Measurements from ENCODE around the gene ADCK2.
"Not testable (repeated sequence)": the region's sequence is repeated elsewhere in the genome, so short reads cannot be mapped to it uniquely, and the experiment has no call there.

ADCK2 gene

GRCh38 chr7:140702774-140703173 is 30.0 kb downstream of the ADCK2 start:
- ATAC-seq (ENCODE audit: low read depth) (no peak), DNase-seq (ENCODE audit: low spot score in 2 of 2) (no peak)
- H3K4me1 Mint-ChIP-seq = peaks cover 16% of the 10 kb centered on the region
- no peaks in the 10 kb centered on the region for H3K9me3 Mint-ChIP-seq
- H3K36me3 Mint-ChIP-seq = peaks cover 7% of the 10 kb centered on the region
- no peaks in the 10 kb centered on the region for H3K27me3 Mint-ChIP-seq
- no peak overlapping the region for H3K4me3 Mint-ChIP-seq
- no peak overlapping the region for H3K27ac Mint-ChIP-seq

DNA sequence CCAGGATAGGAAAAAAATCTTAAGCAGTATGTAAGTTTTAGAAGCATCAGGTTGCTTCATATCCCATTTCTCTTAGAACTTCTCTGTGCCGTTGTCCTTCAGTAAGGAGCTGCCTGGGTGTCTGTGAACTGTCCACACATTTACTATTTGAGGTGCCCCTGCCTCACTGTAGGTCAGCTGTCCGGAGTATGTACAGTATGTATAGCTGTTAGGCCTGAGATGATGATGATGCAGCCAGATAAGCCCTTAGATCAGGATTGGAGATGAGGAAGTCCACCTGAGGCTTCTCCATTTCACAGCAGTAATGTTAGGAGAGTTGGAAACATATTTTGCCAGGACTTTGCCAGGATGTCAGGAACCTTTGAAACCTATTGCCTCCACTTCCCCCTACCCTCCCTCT is 31.5 kb downstream of the ADCK2 start:
- H3K27me3 Mint-ChIP-seq = no peaks in the 10 kb centered on the region
- peaks cover 7% of the 10 kb centered on the region for H3K36me3 Mint-ChIP-seq
- no peak overlapping the region for H3K4me3 Mint-ChIP-seq
- peaks cover 7% of the 10 kb centered on the region for H3K4me1 Mint-ChIP-seq
- H3K9me3 Mint-ChIP-seq = no peaks in the 10 kb centered on the region
- ATAC-seq (ENCODE audit: low read depth) = no peak
- H3K27ac Mint-ChIP-seq = no peak overlapping the region
- no peak for DNase-seq (ENCODE audit: low spot score in 2 of 2)

- Mint-ChIP-seq H3K4me1 (peaks cover 2% of the 10 kb centered on the region), H3K27ac (no peak overlapping the region), H3K27me3 (no peaks in the 10 kb centered on the region), H3K36me3 (peaks cover 11% of the 10 kb centered on the region), H3K9me3 (no peaks in the 10 kb centered on the region), H3K4me3 (no peak overlapping the region)
- ATAC-seq (ENCODE audit: low read depth) (no peak), DNase-seq (ENCODE audit: low spot score in 2 of 2) (no peak)
Measured at GRCh38 chr7:140707132-140707531, 34.4 kb downstream of the ADCK2 start.

- not testable (repeated sequence) for H3K9me3 Mint-ChIP-seq; H3K4me1 Mint-ChIP-seq; H3K4me3 Mint-ChIP-seq; H3K27ac Mint-ChIP-seq; H3K27me3 Mint-ChIP-seq; ATAC-seq (ENCODE audit: low read depth); DNase-seq (ENCODE audit: low spot score in 2 of 2)
- H3K36me3 Mint-ChIP-seq = peaks cover 18% of the 10 kb centered on the region
Measured at GRCh38 chr7:140708764-140709163, 36.0 kb downstream of the ADCK2 start.

DNA sequence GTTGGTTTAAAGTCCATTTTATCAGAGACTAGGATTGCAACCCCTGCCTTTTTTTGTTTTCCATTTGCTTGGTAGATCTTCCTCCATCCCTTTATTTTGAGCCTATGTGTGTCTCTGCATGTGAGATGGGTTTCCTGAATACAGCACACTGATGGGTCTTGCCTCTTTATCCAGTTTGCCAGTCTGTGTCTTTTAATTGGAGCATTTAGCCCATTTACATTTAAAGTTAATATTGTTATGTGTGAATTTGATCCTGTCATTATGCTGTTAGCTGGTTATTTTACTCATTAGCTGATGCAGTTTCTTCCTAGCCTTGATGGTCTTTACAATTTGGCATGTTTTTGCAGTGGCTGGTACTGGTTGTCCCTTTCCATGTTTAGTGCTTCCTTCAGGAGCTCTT is 39.6 kb downstream of the ADCK2 start:
- DNase-seq (ENCODE audit: low spot score in 2 of 2); H3K27ac Mint-ChIP-seq; H3K27me3 Mint-ChIP-seq; H3K4me3 Mint-ChIP-seq; ATAC-seq (ENCODE audit: low read depth); H3K9me3 Mint-ChIP-seq; H3K4me1 Mint-ChIP-seq: not testable (repeated sequence)
- peaks cover 14% of the 10 kb centered on the region for H3K36me3 Mint-ChIP-seq

GRCh38 chr7:140714331-140715040 is 41.7 kb downstream of the ADCK2 start:
- Mint-ChIP-seq H3K9me3 (peaks cover 1% of the 10 kb centered on the region), H3K27ac (no peak overlapping the region), H3K4me3 (no peak overlapping the region), H3K27me3 (no peaks in the 10 kb centered on the region), H3K36me3 (peaks cover 14% of the 10 kb centered on the region), H3K4me1 (peaks cover 2% of the 10 kb centered on the region)
- DNase-seq (ENCODE audit: low spot score in 2 of 2) (no peak), ATAC-seq (ENCODE audit: low read depth) (no peak)

DNA sequence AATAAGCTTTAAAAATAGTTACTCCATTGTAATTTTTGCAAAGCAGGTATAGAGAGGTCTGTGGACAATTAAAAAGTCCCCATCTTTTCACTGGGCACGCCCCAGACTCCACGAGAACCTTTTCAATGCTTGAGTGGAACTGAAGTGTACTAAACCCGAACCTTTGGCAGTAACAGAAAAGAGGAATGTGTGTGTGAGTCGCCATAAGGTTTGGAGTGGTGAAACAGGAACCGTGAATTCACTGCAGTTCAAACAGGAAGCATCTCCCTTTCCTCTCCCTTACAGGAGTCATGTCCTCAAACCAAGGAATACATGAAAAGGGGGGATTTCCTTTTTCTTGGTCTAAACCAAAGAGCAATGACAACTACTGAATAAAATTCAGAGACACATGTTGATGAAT is 47.0 kb downstream of the ADCK2 start:
- no peak overlapping the region for H3K27ac Mint-ChIP-seq
- DNase-seq (ENCODE audit: low spot score in 2 of 2) = no peak
- ATAC-seq (ENCODE audit: low read depth) = no peak
- H3K9me3 Mint-ChIP-seq = no peaks in the 10 kb centered on the region
- H3K4me3 Mint-ChIP-seq = no peak overlapping the region
- peaks cover 2% of the 10 kb centered on the region for H3K36me3 Mint-ChIP-seq
- no peaks in the 10 kb centered on the region for H3K27me3 Mint-ChIP-seq
- peaks cover 5% of the 10 kb centered on the region for H3K4me1 Mint-ChIP-seq

DNA sequence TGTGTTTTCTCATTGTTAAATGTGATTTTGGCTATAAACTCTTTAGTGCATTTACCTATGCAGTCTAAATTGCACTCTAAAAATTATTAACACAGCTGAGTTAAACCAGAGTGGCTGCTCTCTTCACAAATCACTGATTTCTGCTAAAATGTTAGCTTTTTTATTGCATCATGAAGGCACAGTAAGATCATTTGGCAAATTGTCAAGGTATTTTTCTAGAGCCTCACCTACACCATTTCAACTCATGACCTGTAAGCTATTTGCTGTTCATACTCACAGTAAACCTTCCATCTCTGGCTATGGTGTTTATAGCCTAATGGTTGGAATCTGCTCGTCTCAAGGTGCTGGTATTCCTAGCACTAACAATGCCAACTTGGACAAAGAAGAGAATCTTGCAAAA is 49.5 kb downstream of the ADCK2 start:
- ATAC-seq (ENCODE audit: low read depth) (no peak), DNase-seq (ENCODE audit: low spot score in 2 of 2) (no peak)
- H3K27me3 Mint-ChIP-seq = no peaks in the 10 kb centered on the region
- H3K4me1 Mint-ChIP-seq = peaks cover 5% of the 10 kb centered on the region
- no peak overlapping the region for H3K27ac Mint-ChIP-seq
- H3K36me3 Mint-ChIP-seq = peaks cover 4% of the 10 kb centered on the region
- H3K9me3 Mint-ChIP-seq = no peaks in the 10 kb centered on the region
- no peak overlapping the region for H3K4me3 Mint-ChIP-seq

DNA sequence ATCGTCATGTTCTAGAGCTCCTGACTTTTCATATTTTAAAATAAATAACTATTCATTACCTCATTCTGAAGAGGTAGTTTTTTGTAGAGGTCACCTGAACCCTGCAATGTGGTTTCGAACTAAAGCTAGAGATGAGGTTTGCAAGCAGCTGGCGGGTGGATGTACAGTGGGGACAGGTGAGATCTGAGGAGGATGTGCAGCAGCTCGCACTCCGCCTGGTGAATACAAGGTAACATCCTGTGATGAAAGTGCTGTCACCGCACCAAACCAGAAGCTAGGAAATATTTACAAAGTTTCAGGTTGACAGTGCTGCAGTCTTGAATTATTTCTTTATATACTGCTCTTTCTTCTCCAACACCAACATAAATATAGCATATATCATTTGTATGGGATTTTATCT is 50.3 kb downstream of the ADCK2 start:
- peaks cover 5% of the 10 kb centered on the region for H3K4me1 Mint-ChIP-seq
- no peak overlapping the region for H3K27ac Mint-ChIP-seq
- ATAC-seq (ENCODE audit: low read depth) = no peak
- H3K4me3 Mint-ChIP-seq = no peak overlapping the region
- H3K9me3 Mint-ChIP-seq = no peaks in the 10 kb centered on the region
- peaks cover 4% of the 10 kb centered on the region for H3K36me3 Mint-ChIP-seq
- no peak for DNase-seq (ENCODE audit: low spot score in 2 of 2)
- no peaks in the 10 kb centered on the region for H3K27me3 Mint-ChIP-seq

GRCh38 chr7:140723574-140723973 is 50.8 kb downstream of the ADCK2 start:
- peaks cover 5% of the 10 kb centered on the region for H3K4me1 Mint-ChIP-seq
- H3K4me3 Mint-ChIP-seq = no peak overlapping the region
- H3K27ac Mint-ChIP-seq = no peak overlapping the region
- no peak for ATAC-seq (ENCODE audit: low read depth)
- no peak for DNase-seq (ENCODE audit: low spot score in 2 of 2)
- no peaks in the 10 kb centered on the region for H3K9me3 Mint-ChIP-seq
- H3K36me3 Mint-ChIP-seq = peaks cover 4% of the 10 kb centered on the region
- no peaks in the 10 kb centered on the region for H3K27me3 Mint-ChIP-seq

DNA sequence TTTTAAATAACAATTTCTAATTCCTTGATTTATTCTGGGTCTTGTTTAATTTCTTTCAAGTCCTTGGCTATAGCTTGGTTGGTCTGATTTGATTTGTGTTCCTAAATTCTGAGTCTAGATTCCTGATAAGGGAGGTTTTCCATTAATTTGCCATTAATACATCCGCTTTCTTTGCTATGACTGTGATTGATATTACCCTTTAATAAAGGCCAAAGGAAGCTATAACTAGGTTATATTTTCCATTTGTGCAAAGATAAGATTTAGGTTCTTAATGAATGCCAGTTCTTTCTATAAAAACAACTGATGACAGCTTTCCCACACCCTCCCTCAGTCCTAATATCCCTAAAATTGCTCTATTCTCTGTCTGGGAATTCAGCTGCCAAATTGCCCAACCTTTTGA is 52.0 kb downstream of the ADCK2 start:
- no peak overlapping the region for H3K27ac Mint-ChIP-seq
- H3K36me3 Mint-ChIP-seq = peaks cover 5% of the 10 kb centered on the region
- no peak overlapping the region for H3K4me3 Mint-ChIP-seq
- DNase-seq (ENCODE audit: low spot score in 2 of 2) = no peak
- H3K27me3 Mint-ChIP-seq = no peaks in the 10 kb centered on the region
- H3K4me1 Mint-ChIP-seq = peaks cover 5% of the 10 kb centered on the region
- H3K9me3 Mint-ChIP-seq = no peaks in the 10 kb centered on the region
- ATAC-seq (ENCODE audit: low read depth) = no peak

GRCh38 chr7:140726281-140726680 is 53.5 kb downstream of the ADCK2 start:
- ATAC-seq (ENCODE audit: low read depth) (no peak), DNase-seq (ENCODE audit: low spot score in 2 of 2) (no peak)
- Mint-ChIP-seq H3K9me3 (no peaks in the 10 kb centered on the region), H3K4me1 (no peaks in the 10 kb centered on the region), H3K27me3 (no peaks in the 10 kb centered on the region), H3K27ac (no peak overlapping the region), H3K4me3 (no peak overlapping the region), H3K36me3 (peaks cover 6% of the 10 kb centered on the region)

DNA sequence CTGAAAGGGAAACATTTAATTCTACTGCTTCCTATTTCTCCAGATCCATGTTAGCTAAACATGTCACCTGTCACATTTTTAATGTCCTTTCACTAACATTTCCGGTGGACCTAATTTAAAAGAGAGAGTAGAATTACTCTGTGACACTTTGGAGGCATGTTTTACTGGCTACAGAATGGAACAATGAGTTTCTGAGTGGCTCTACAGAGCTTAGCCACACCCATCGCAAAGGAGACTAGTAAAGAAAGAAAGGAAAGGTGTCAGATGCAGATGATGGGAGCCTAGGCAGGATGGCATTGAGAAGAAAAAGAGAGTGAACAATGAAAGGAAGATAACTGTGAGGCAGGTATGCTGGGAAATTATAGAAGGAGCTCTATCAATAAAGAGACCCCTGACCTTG is 59.7 kb downstream of the ADCK2 start:
- DNase-seq (ENCODE audit: low spot score in 2 of 2) (no peak), ATAC-seq (ENCODE audit: low read depth) (no peak)
- no peak overlapping the region for H3K4me3 Mint-ChIP-seq
- H3K27me3 Mint-ChIP-seq = no peaks in the 10 kb centered on the region
- no peaks in the 10 kb centered on the region for H3K4me1 Mint-ChIP-seq
- peaks cover 12% of the 10 kb centered on the region for H3K36me3 Mint-ChIP-seq
- H3K9me3 Mint-ChIP-seq = no peaks in the 10 kb centered on the region
- no peak overlapping the region for H3K27ac Mint-ChIP-seq

DNA sequence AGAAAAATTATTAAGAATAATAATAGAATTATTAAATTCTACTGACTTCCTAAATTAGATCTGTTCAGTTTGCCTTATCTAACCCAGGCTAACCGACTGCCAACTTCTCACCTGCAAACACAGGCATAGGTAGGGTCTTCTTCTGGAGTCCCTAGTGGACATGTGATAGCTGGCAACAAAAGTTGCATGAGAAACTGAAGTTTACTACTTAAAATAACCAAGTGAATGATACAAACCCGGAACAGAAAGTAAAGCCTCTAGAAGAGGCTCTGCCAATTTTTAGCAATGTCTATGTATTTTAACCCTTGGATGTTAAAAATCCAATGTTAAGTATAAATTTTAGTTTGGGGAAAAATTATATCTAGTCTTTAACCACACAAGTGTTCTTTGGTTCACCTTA is 61.4 kb downstream of the ADCK2 start:
- no peaks in the 10 kb centered on the region for H3K4me1 Mint-ChIP-seq
- no peak for DNase-seq (ENCODE audit: low spot score in 2 of 2)

DNA sequence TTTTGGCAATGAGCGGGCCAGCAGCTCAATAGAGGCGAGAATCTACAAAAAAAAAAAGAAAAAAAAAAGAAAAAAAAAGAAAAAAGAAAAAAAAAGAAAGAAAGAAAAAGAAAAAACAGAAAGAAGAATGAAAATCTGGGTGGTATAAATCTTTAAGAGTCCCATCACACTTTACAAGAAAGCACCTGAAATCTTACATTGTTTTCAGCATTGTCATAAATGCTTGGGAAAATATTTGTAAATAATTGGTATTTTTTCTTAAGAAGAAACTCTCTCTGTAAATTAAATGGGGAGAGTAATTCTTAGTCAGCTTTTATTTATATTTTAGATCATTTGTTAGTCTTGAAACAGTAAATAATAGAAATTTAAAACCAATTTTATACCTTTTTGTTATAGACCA is 62.0 kb downstream of the ADCK2 start:
- Mint-ChIP-seq H3K36me3 (peaks cover 14% of the 10 kb centered on the region), H3K27me3 (no peaks in the 10 kb centered on the region), H3K4me1 (no peaks in the 10 kb centered on the region), H3K9me3 (no peaks in the 10 kb centered on the region), H3K4me3 (no peak overlapping the region), H3K27ac (no peak overlapping the region)
- DNase-seq (ENCODE audit: low spot score in 2 of 2) (no peak), ATAC-seq (ENCODE audit: low read depth) (no peak)

More for the DNA sequence above, 61.4 kb downstream of the ADCK2 start:
- ATAC-seq (ENCODE audit: low read depth) = no peak
- Mint-ChIP-seq H3K9me3 (no peaks in the 10 kb centered on the region), H3K27ac (no peak overlapping the region), H3K27me3 (no peaks in the 10 kb centered on the region), H3K4me3 (no peak overlapping the region), H3K36me3 (peaks cover 15% of the 10 kb centered on the region)

Measured in memory B cell (primary cell).